GM12801 (cell line): ENCODE data around the gene UBE2E1.

ENCODE experiments used
- CTCF ChIP-seq: IDR thresholded peaks from one replicate; pipeline ENCODE4 v1.5.1; 2011; ENCODE audit warnings: control low read depth; ENCODE audit not compliant: insufficient read length; ENCODE audit errors: extremely low read depth

UBE2E1 gene

GRCh38 chr3:23805633-23806533, at the start of gene UBE2E1:
TSS of gene UBE2E1 (plus strand) at chr3:23805955. CDS start at chr3:23807270, 1,315 bp downstream.
- TF ChIP-seq CTCF = no peak

- no peak for TF ChIP-seq CTCF
Measured at GRCh38 chr3:23756206-23756840, 49.4 kb upstream of the UBE2E1 start.

- no peak for TF ChIP-seq CTCF
Measured at GRCh38 chr3:23758253-23758838, 47.4 kb upstream of the UBE2E1 start.

- TF ChIP-seq CTCF = no peak
Measured at GRCh38 chr3:23760325-23760724, 45.4 kb upstream of the UBE2E1 start.

GRCh38 chr3:23760871-23761373, 44.8 kb upstream of the UBE2E1 start:
- no peak for TF ChIP-seq CTCF

GRCh38 chr3:23761440-23761896, 44.3 kb upstream of the UBE2E1 start:
- TF ChIP-seq CTCF = no peak

- no peak for TF ChIP-seq CTCF
Measured at GRCh38 chr3:23762214-23762613, 43.5 kb upstream of the UBE2E1 start.
